WTC11 (cell line): ENCODE data around the gene TJAP1. TPM values are rescaled to one million over a fixed set of nuclear protein-coding genes. Genes with fewer than 3 reads are reported as not detected.

ENCODE experiments used
- ATAC-seq: fragments of 200-7000 bp; cut with Tn5 transposase; 2 replicates; pipeline ENCODE4 v1.10.0; 2021; ENCODE audit warnings: mild to moderate bottlenecking, moderate library complexity
- CTCF ChIA-PET: fragments of 300-600 bp; sonication (Branson Sonifier 250); formaldehyde crosslinking; loops from one replicate; lab custom pipeline; 2021; ENCODE audit warnings: antibody characterized with exemption; lab: Charles Lee
- POLR2A ChIA-PET: fragments of 350-600 bp; sonication (Branson Sonifier 250); formaldehyde crosslinking; loops from one replicate; lab custom pipeline; 2021; ENCODE audit warnings: antibody characterized with exemption; lab: Charles Lee
- DNase-seq: peaks from one replicate; pipeline ENCODE4 v3.0.0; 2021; ENCODE audit warnings: low spot score
- H3K27ac Mint-ChIP-seq: 2 replicates; pipeline ENCODE4 v1.8.0; 2021; ENCODE audit warnings: mixed read lengths
- H3K27me3 Mint-ChIP-seq: 2 replicates; pipeline ENCODE4 v1.8.0; 2021; ENCODE audit warnings: low read depth, mild to moderate bottlenecking, moderate library complexity, mixed read lengths
- H3K36me3 Mint-ChIP-seq: 2 replicates; pipeline ENCODE4 v1.8.0; 2021; ENCODE audit warnings: mixed read lengths
- H3K4me1 Mint-ChIP-seq: 2 replicates; pipeline ENCODE4 v1.8.0; 2022; ENCODE audit warnings: mixed read lengths
- H3K4me3 Mint-ChIP-seq: 2 replicates; pipeline ENCODE4 v1.8.0; 2021; ENCODE audit warnings: mild to moderate bottlenecking, moderate library complexity, mixed read lengths
- H3K9me3 Mint-ChIP-seq: 2 replicates; pipeline ENCODE4 v1.8.0; 2021; ENCODE audit warnings: mixed read lengths
- ARID4B ChIP-seq: sonication (generic); formaldehyde crosslinking; IDR thresholded peaks from 2 replicates; pipeline ENCODE4 v1.8.0; 2023; ENCODE audit warnings: missing genetic modification reagents, mild to moderate bottlenecking, borderline replicate concordance
- ATF3 ChIP-seq: sonication (generic); formaldehyde crosslinking; conservative IDR thresholded peaks from 2 replicates; pipeline ENCODE4 v1.8.1; 2022; ENCODE audit warnings: mild to moderate bottlenecking, missing genetic modification reagents
- CREB1 ChIP-seq: sonication (generic); formaldehyde crosslinking; IDR thresholded peaks from 2 replicates; pipeline ENCODE4 v1.8.0; 2023; ENCODE audit warnings: mild to moderate bottlenecking, missing genetic modification reagents
- CREM ChIP-seq: sonication (generic); formaldehyde crosslinking; IDR thresholded peaks from 2 replicates; pipeline ENCODE4 v1.8.1; 2022; ENCODE audit warnings: mild to moderate bottlenecking, missing genetic modification reagents, moderate library complexity
- CTCF ChIP-seq: fragments of 200-600 bp; IDR thresholded peaks from 2 replicates; pipeline ENCODE4 v1.8.0; 2022; ENCODE audit warnings: antibody characterized with exemption
- ELF4 ChIP-seq: sonication (generic); formaldehyde crosslinking; IDR thresholded peaks from 2 replicates; pipeline ENCODE4 v1.8.1; 2022; ENCODE audit warnings: low read depth, mild to moderate bottlenecking, moderate library complexity, missing genetic modification reagents
- ERG ChIP-seq: fragments of 250-450 bp; sonication (Bioruptor Pico); IDR thresholded peaks from 2 replicates; pipeline ENCODE4 v1.8.0; 2021; ENCODE audit warnings: mild to moderate bottlenecking
- FOXP1 ChIP-seq: sonication (generic); formaldehyde crosslinking; IDR thresholded peaks from 2 replicates; pipeline ENCODE4 v1.8.0; 2022; ENCODE audit warnings: missing genetic modification reagents, mild to moderate bottlenecking, moderate library complexity, borderline replicate concordance
- GABPB1 ChIP-seq: sonication (generic); formaldehyde crosslinking; IDR thresholded peaks from 2 replicates; pipeline ENCODE4 v1.8.1; 2023; ENCODE audit warnings: mild to moderate bottlenecking, missing genetic modification reagents
- GTF2I ChIP-seq: fragments of 250-450 bp; sonication (Bioruptor Pico); conservative IDR thresholded peaks from 2 replicates; pipeline ENCODE4 v1.4.0; 2021; ENCODE audit warnings: mild to moderate bottlenecking
- HMGA2 ChIP-seq: fragments of 250-450 bp; sonication (Bioruptor Pico); IDR thresholded peaks from 2 replicates; pipeline ENCODE4 v1.4.0; 2021; ENCODE audit warnings: mild to moderate bottlenecking, moderate library complexity
- JUN ChIP-seq: sonication (generic); formaldehyde crosslinking; IDR thresholded peaks from 2 replicates; pipeline ENCODE4 v1.8.0; 2023; ENCODE audit warnings: mild to moderate bottlenecking, missing genetic modification reagents
- MXD4 ChIP-seq: fragments of 250-450 bp; sonication (Bioruptor Pico); IDR thresholded peaks from 2 replicates; pipeline ENCODE4 v1.8.0; 2021; ENCODE audit warnings: mild to moderate bottlenecking, moderate library complexity, borderline replicate concordance
- NFE2L1 ChIP-seq: sonication (generic); formaldehyde crosslinking; IDR thresholded peaks from 2 replicates; pipeline ENCODE4 v1.8.1; 2023; ENCODE audit warnings: missing genetic modification reagents
- NR1H2 ChIP-seq: sonication (generic); formaldehyde crosslinking; IDR thresholded peaks from 2 replicates; pipeline ENCODE4 v1.9.0; 2021; ENCODE audit warnings: mild to moderate bottlenecking, moderate library complexity, missing genetic modification reagents
- SMAD3 ChIP-seq: sonication (generic); formaldehyde crosslinking; IDR thresholded peaks from 2 replicates; pipeline ENCODE4 v1.8.0; 2022; ENCODE audit warnings: missing genetic modification reagents, mild to moderate bottlenecking, borderline replicate concordance
- SOX15 ChIP-seq: fragments of 250-450 bp; sonication (Bioruptor Pico); IDR thresholded peaks from 2 replicates; pipeline ENCODE4 v1.9.0; 2021; ENCODE audit warnings: mild to moderate bottlenecking
- SP1 ChIP-seq: sonication (generic); formaldehyde crosslinking; conservative IDR thresholded peaks from 2 replicates; pipeline ENCODE4 v1.8.1; 2022; ENCODE audit warnings: missing genetic modification reagents
- ZNF138 ChIP-seq: sonication (generic); formaldehyde crosslinking; conservative IDR thresholded peaks from 2 replicates; pipeline ENCODE4 v1.8.1; 2022; ENCODE audit warnings: mild to moderate bottlenecking, moderate library complexity, missing genetic modification reagents
- ZNF263 ChIP-seq: sonication (generic); formaldehyde crosslinking; IDR thresholded peaks from 2 replicates; pipeline ENCODE4 v1.8.1; 2022; ENCODE audit warnings: low read depth, mild to moderate bottlenecking, moderate library complexity, missing genetic modification reagents
- ZNF416 ChIP-seq: fragments of 250-450 bp; sonication (Bioruptor Pico); IDR thresholded peaks from 2 replicates; pipeline ENCODE4 v1.9.0; 2021; ENCODE audit warnings: mild to moderate bottlenecking, inconsistent platforms
- total RNA-seq: library from RNA; stranded (reverse); gene quantifications from 3 replicates; pipeline ENCODE4 v1.2.3, GENCODE V29; 2021
- TF ChIP-seq, protein P1 (sequence below): sonication (generic); formaldehyde crosslinking; IDR thresholded peaks from 2 replicates; pipeline ENCODE4 v1.8.1; 2023; ENCODE audit warnings: mild to moderate bottlenecking, missing genetic modification reagents, moderate library complexity
- TF ChIP-seq, protein P2 (sequence below): sonication (generic); formaldehyde crosslinking; IDR thresholded peaks from 2 replicates; pipeline ENCODE4 v1.8.1; 2023; ENCODE audit warnings: mild to moderate bottlenecking, moderate library complexity, missing genetic modification reagents
- TF ChIP-seq, protein P3 (sequence below): fragments of 250-450 bp; sonication (Bioruptor Pico); conservative IDR thresholded peaks from 2 replicates; pipeline ENCODE4 v1.9.0; 2021; ENCODE audit warnings: mild to moderate bottlenecking

Gene TJAP1
- total RNA-seq, 1 experiment from 2014 or later = 40.4 TPM

GRCh38 chr6:43467752-43468151, 9.6 kb upstream of the TJAP1 start:
- CTCF ChIA-PET = no interaction called here
- no peaks in the 10 kb centered on the region for H3K9me3 Mint-ChIP-seq
- no peaks in the 10 kb centered on the region for H3K36me3 Mint-ChIP-seq
- H3K4me3 Mint-ChIP-seq = no peak overlapping the region
- no peak overlapping the region; the same call in 1 of the 2 replicates for H3K27ac Mint-ChIP-seq
- TF ChIP-seq ELF4 (CRISPR knock-in tag) (no peak), SOX15 (CRISPR knock-in tag) (no peak), ZNF138 (CRISPR knock-in tag) (no peak), NFE2L1 (CRISPR knock-in tag) (no peak), GABPB1 (no peak), ARID4B (CRISPR knock-in tag) (no peak), HMGA2 (CRISPR knock-in tag) (no peak), MXD4 (CRISPR knock-in tag) (no peak), CTCF (no peak), SP1 (CRISPR knock-in tag) (no peak), JUN (CRISPR knock-in tag) (no peak), CREB1 (no peak), SMAD3 (no peak), ATF3 (no peak)
- TF ChIP-seq, protein P1, sequence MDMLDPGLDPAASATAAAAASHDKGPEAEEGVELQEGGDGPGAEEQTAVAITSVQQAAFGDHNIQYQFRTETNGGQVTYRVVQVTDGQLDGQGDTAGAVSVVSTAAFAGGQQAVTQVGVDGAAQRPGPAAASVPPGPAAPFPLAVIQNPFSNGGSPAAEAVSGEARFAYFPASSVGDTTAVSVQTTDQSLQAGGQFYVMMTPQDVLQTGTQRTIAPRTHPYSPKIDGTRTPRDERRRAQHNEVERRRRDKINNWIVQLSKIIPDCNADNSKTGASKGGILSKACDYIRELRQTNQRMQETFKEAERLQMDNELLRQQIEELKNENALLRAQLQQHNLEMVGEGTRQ (CRISPR knock-in tag) = no peak
- TF ChIP-seq, protein P2, sequence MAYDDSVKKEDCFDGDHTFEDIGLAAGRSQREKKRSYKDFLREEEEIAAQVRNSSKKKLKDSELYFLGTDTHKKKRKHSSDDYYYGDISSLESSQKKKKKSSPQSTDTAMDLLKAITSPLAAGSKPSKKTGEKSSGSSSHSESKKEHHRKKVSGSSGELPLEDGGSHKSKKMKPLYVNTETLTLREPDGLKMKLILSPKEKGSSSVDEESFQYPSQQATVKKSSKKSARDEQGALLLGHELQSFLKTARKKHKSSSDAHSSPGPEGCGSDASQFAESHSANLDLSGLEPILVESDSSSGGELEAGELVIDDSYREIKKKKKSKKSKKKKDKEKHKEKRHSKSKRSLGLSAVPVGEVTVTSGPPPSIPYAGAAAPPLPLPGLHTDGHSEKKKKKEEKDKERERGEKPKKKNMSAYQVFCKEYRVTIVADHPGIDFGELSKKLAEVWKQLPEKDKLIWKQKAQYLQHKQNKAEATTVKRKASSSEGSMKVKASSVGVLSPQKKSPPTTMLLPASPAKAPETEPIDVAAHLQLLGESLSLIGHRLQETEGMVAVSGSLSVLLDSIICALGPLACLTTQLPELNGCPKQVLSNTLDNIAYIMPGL (CRISPR knock-in tag) = no peak
- TF ChIP-seq, all 79 proteins: peak for 0
- ATAC-seq (no peak), DNase-seq (no peak)
- peaks cover 14% of the 10 kb centered on the region for H3K4me1 Mint-ChIP-seq
- POLR2A ChIA-PET = no interaction called here
- H3K27me3 Mint-ChIP-seq = peaks cover 8% of the 10 kb centered on the region

GRCh38 chr6:43468240-43468639, 9.1 kb upstream of the TJAP1 start:
- ATAC-seq = no peak
- POLR2A ChIA-PET = no interaction called here
- TF ChIP-seq, protein P3, sequence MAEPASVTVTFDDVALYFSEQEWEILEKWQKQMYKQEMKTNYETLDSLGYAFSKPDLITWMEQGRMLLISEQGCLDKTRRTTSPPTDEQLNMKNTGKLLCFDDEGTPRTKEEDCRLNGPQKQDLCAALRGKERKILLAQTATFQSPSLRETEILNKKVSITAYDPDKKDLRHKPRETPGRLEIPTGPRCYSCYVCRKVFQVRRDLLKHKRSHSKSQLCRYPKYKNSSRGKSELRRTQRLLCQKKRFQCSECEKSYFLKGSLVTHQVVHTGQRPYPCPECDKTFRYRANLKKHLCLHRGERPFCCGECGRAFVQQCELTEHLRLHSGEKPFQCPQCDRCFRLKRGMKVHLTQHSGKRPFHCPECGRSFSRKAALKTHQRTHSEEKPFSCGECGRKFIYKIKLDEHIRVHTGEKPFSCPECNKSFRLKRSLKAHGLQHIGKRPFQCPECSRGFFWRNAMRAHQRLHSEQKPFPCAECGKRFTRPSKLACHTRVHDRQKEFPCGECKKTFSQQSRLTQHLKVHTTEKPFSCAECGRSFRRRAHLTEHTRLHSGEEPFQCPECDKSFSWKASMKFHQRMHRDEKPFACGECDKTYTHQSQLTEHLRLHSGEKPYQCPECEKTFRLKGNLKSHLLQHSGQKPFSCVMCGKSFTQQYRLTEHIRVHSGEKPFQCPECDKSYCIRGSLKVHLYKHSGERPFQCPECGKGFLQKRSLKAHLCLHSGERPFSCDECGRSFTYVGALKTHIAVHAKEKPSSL (CRISPR knock-in tag) = no peak
- TF ChIP-seq SP1 (CRISPR knock-in tag) (no peak), ERG (CRISPR knock-in tag) (no peak), GTF2I (CRISPR knock-in tag) (no peak), NR1H2 (CRISPR knock-in tag) (no peak), CREM (CRISPR knock-in tag) (no peak), ZNF263 (CRISPR knock-in tag) (no peak), SMAD3 (no peak), ZNF416 (CRISPR knock-in tag) (no peak), SOX15 (CRISPR knock-in tag) (no peak), FOXP1 (CRISPR knock-in tag) (no peak)

More at GRCh38 chr6:43468240-43468639, 9.1 kb upstream of the TJAP1 start:
- H3K36me3 Mint-ChIP-seq = no peaks in the 10 kb centered on the region
- H3K27me3 Mint-ChIP-seq = peaks cover 6% of the 10 kb centered on the region
- H3K27ac Mint-ChIP-seq = no peak overlapping the region
- CTCF ChIA-PET = no interaction called here
- H3K9me3 Mint-ChIP-seq = no peaks in the 10 kb centered on the region
- H3K4me3 Mint-ChIP-seq = no peak overlapping the region
- peaks cover 14% of the 10 kb centered on the region for H3K4me1 Mint-ChIP-seq
- no peak for DNase-seq
